Neural cell (in vitro differentiated cells): ENCODE measurements around the gene NRF1.
"Not testable (repeated sequence)": the region's sequence is repeated elsewhere in the genome, so short reads cannot be mapped to it uniquely, and the experiment has no call there.

ENCODE experiments used
- CTCF ChIP-seq: fragments of 450-650 bp; IDR thresholded peaks from 2 replicates; pipeline ENCODE4 v1.5.1; 2014; ENCODE audit warnings: antibody characterized with exemption, mild to moderate bottlenecking, moderate library complexity; ENCODE audit not compliant: poor library complexity, severe bottlenecking
- EP300 ChIP-seq: fragments of 450-650 bp; conservative IDR thresholded peaks from 2 replicates; pipeline ENCODE4 v1.6.1; 2014; ENCODE audit warnings: antibody characterized with exemption, mild to moderate bottlenecking, moderate library complexity; ENCODE audit not compliant: poor library complexity, severe bottlenecking
- MXI1 ChIP-seq: fragments of 450-650 bp; conservative IDR thresholded peaks from 2 replicates; pipeline ENCODE4 v1.6.1; 2014; ENCODE audit warnings: antibody characterized with exemption, mild to moderate bottlenecking; ENCODE audit not compliant: poor library complexity, severe bottlenecking
- RAD21 ChIP-seq: fragments of 450-650 bp; conservative IDR thresholded peaks from 2 replicates; pipeline ENCODE4 v1.6.1; 2014; ENCODE audit warnings: antibody characterized with exemption, mild to moderate bottlenecking, moderate library complexity
- REST ChIP-seq: IDR thresholded peaks from 2 replicates; pipeline ENCODE4 v1.6.1; 2012; ENCODE audit warnings: borderline replicate concordance
- SMC3 ChIP-seq: fragments of 450-650 bp; conservative IDR thresholded peaks from 2 replicates; pipeline ENCODE4 v1.6.1; 2014; ENCODE audit warnings: antibody characterized with exemption, mild to moderate bottlenecking, moderate library complexity; ENCODE audit not compliant: poor library complexity
- TAF1 ChIP-seq: IDR thresholded peaks from 2 replicates; pipeline ENCODE4 v1.6.1; 2012; ENCODE audit warnings: low read depth

DNA sequence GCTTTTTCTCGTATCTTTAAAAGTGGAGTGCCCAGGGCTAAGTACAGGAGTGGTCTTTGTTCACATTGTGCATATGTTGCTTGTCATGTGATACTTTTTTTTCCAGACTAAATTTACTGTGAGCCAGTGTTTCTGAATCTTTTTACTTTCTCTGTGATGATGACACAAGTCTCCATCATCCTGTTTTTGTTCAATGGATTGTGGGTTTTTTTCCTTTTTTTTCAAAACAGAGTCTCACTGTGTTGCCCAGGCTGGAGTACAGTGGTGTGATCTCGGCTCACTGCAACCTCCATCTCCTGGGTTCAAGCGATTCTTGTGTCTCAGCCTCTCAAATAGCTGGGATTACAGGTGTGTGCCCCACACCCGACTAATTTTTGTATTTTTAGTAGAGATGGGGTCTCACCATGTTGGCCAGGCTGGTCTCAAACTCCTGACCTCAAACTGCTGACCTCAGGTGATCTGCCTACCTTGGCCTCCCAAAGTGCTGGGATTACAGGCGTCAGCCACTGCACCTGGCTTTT is 24.6 kb downstream of the NRF1 start:
- TF ChIP-seq CTCF, MXI1, SMC3, TAF1, RAD21, EP300, REST: not testable (repeated sequence)
